Fibroblast of peridontal ligament (primary cell): ENCODE results near the gene SAMD1.
"Not testable (repeated sequence)": the region's sequence is repeated elsewhere in the genome, so short reads cannot be mapped to it uniquely, and the experiment has no call there.

Source experiments
- DNase-seq: peaks from one replicate; pipeline ENCODE4 v3.0.0-alpha.2; 2010; ENCODE audit errors: extremely low read depth

The SAMD1 gene

DNA sequence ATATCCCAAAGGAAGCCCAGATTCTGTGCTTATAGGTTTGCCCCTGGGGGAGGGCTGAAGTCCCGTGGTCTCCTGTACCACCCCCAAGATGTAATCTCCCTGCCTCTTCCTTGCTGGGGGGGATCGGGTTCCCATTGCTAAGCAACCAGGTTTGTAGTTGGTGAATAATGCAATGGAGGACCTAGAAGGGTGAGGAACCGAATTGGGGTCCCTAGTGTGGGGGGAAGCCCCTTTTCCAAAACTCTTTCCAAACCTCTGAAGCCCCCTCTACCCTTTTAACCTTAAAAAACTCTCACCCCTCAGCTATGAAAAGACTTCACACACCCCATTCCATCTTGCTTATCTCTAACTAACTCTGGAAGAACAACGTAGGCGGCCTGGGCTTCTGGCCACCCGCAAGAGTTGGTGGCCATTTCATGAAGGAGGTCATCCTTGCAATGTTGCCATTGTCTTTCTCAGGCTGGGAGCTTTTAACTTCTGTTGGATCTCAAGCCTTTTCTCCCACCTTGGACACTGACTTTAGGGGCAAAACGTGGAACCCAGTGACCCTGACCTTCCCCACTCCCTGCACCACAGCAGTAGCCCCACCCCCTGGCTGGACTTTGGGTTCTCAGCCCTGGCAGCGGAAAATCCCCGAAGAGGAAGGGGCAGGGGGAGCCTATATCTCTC, 29.3 kb downstream of the SAMD1 start:
- DNase-seq, result no peak

- DNase-seq, result no peak
Observed at GRCh38 chr19:14059652-14060155, 30.8 kb downstream of the SAMD1 start.

- no peak for DNase-seq
Observed at GRCh38 chr19:14059093-14059480, 31.5 kb downstream of the SAMD1 start.

GRCh38 chr19:14058182-14059092, 32.1 kb downstream of the SAMD1 start:
- DNase-seq, result no peak

GRCh38 chr19:14056741-14057356, 33.7 kb downstream of the SAMD1 start:
- DNase-seq, result no peak

GRCh38 chr19:14056069-14056666, 34.4 kb downstream of the SAMD1 start:
- no peak for DNase-seq

DNA sequence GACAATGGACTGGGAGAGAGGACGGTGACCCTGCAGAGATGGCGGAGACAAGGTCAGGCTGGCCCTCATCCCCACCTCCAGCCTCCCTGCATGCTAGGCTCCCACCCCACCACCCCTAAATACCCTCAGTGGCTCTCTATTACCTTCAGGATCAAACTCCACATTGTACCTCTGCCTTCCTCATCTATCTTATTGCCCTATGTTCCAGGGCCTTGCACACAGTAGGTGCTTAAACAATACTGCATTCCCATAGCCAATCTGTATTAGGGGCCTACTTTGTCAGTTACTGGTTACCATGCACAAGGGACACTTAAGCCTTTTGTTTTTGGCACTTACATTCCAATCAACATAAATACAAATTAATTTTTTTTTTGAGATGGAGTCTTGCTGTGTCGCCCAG, 35.2 kb downstream of the SAMD1 start:
- no peak for DNase-seq

DNA sequence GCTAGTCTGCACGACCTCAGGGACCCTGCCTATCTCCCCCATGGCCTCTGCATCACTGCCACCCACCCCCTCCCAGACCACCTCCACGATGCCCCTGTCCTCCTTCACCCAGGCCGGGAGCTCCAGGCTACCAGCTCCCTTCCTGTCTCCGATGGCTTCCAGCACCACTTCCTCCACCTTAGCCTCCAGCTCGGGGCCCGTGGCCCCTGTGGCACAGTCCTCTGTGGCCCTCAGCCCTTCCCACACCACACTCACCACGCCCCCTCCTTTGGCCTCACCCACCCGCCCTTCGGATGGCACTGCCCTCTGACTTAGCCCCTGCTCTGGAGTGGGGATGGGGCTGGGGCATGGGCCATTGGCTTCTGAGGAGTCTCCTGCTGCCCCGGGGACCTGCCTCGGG, 35.8 kb downstream of the SAMD1 start:
- DNase-seq, result no peak

DNA sequence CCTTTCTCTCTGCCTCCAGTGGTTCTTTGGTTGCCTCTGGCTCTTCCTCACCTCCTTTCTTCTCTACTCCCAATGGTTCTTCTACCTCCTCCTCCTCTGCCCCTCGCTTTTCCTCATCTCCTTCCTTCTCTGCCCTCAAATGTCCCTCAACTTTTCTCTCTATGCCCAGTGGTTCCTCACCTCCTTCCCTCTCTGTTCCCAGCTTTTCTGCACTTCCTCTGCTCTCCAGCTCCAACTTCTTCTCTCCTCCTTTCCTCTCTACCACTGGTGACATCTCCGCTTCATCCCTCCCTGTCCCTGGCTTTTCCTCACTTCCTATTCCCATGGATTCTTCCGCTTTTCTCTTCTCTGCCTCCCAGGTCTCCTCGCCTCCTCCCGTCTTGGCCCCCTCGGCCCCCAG, 36.5 kb downstream of the SAMD1 start:
- no peak for DNase-seq

GRCh38 chr19:14053500-14053899, 37.1 kb downstream of the SAMD1 start:
- DNase-seq, result no peak

DNA sequence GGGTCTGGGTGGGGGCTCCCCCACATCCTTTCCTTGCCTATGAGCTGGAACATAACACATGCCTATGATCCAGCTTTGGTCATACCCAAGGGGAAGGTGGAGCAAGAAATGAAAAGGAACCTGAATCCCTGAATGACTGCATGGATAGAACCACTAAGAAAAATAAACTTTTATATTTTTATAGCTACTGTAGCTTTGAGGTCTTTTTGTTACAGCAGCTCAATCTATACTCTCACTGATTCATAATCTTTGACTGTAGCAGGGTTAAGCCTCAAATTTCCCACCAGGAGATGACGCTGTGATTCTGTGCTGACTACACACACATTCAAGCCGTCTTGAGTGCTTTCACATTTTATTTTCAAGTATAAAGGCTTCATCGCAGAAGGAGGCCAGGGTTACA, 37.5 kb downstream of the SAMD1 start:
- no peak for DNase-seq

- DNase-seq, result no peak
Observed at GRCh38 chr19:14052470-14052869, 38.1 kb downstream of the SAMD1 start.

DNA sequence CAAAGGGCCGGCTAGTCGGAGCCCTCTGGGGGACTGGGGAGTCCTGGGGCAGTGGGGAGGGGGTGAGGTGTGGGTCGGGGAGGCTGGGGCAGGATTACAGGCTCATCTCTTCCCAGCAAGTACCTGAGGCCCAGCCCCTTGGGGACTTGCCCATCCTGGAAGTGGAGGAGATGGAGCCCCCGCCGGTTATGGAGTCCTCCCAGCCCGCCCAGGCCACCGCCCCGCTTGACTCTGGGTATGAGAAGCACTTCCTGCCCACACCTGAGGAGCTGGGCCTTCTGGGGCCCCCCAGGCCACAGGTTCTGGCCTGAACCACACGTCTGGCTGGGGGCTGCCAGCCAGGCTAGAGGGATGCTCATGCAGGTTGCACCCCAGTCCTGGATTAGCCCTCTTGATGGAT, 38.6 kb downstream of the SAMD1 start:
- no peak for DNase-seq

DNA sequence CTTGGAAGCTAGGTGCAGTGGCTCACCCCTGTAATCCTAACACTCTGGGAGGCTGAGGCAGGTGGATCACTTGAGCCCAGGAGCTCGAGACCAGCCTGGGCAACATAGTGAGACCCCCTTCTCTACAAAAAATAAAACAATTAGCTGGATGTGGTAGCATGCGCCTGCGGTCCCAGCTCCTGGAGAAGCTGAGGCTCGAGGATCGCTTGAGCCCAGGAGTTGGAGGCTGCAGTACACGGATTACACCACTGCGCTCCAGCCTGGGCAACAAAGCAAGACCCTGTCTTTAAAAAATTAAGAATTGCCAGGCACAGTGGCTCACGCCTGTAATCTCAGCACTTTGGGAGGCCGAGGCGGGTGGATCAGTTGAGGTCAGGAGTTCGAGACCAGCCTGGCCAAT, 39.6 kb downstream of the SAMD1 start:
- not testable (repeated sequence) for DNase-seq

- DNase-seq, result no peak
Observed at GRCh38 chr19:14050512-14050911, 40.0 kb downstream of the SAMD1 start.

DNA sequence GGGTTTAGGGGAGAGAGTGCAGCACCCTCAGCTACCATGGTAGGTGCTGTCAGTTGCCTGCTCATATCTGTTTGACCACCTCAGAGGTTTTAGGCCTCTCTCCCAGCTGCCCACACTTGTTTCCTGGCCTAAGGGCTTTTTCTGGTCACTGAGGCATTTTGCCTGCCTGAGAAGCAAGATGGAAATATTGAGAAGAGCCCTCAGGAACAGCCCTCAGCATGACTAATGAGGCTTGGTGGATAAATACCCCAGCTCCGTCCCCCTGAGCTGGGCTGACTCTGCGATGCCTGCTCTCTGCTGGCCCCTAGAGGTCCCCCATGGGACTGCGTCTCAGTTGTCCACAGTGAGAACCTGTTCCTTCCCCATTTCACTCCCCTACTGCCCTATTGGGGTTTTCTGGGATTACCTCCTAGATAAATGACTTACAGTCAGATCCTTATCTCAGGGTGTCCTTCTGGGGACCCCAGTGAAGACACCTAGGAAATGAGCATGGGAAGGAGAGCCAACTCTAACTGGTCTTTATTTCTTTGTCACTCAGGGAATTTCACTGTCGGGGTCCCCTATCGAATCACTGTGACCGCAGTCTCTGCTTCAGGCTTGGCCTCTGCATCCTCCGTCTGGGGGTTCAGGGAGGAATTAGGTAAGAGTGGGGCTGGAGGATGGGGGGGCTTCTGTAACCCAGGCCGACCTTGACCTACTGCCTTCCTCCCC, 42.0 kb downstream of the SAMD1 start:
- DNase-seq, result no peak

- DNase-seq, result not testable (repeated sequence)
Observed at GRCh38 chr19:14047866-14048265, 42.7 kb downstream of the SAMD1 start.

DNA sequence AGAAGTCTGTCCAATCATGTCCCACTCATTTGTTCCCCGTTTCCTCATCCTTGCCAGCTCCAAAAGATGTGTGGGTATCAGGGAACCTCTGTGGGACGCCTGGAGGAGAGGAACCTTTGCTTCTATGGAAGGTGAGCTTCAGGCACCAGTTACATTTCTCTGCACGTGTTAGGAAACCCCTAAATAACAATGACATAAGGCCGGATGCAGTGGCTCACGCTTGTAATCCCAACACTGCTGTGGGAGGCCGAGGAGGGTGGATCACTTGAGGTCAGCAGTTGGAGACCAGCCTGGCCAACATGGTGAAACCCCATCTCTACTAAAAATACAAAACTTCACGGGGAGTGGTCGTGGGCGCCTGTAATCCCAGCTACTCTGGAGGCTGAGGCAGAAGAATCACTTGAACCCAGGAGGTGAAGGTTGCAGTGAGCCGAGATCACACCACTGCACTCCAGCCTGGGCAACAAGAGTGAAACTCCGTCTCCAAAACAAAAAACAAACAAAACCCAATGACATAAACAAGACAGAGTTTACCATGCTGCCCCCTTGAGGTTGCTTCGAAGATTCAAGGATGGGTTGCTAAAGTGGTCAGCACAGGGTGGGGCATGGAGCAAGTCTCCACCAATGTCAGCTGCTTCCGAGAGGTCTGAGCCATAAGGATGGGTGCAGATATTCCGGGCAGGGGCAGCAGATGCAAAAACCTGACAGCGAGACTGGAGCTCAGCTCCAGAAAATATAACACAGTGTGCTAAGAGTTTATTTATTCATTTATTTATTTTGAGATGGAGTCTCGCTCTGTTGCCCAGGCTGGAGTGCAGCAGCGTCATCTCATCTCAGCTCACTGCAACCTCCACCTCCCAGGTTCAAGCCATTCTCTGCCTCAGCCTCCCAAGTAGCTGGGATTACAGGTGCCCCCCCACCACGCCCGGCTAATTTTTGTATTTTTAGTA, 47.6 kb downstream of the SAMD1 start:
- DNase-seq, result peak; percentile 76

- no peak for DNase-seq
Observed at GRCh38 chr19:14039181-14039580, 51.4 kb downstream of the SAMD1 start.
